GM19438 (cell line): ENCODE measurements around the gene NOP16.

ENCODE experiments used
- ATAC-seq: cut with Tn5 transposase; IDR thresholded peaks from one replicate; pipeline ENCODE4 v1.9.1; 2021; ENCODE audit warnings: low read depth; ENCODE audit not compliant: unreplicated experiment

Gene NOP16

GRCh38 chr5:176388444-176389134, at the start of gene NOP16, which contains the start of gene HIGD2A:
TSS of gene NOP16 (minus strand) at chr5:176388598. CDS start at chr5:176388539, 59 bp downstream.
TSS of gene HIGD2A (plus strand) at chr5:176388751. CDS start at chr5:176388820, 69 bp downstream.
- ATAC-seq = peak; percentile 93

GRCh38 chr5:176436656-176437055, 48.3 kb upstream of the NOP16 start:
- ATAC-seq = no peak

- no peak for ATAC-seq
Measured at GRCh38 chr5:176432707-176433106, 44.3 kb upstream of the NOP16 start.

- no peak for ATAC-seq
Measured at GRCh38 chr5:176429972-176430371, 41.6 kb upstream of the NOP16 start.

- ATAC-seq = no peak
Measured at GRCh38 chr5:176427971-176428370, 39.6 kb upstream of the NOP16 start.

- no peak for ATAC-seq
Measured at GRCh38 chr5:176426876-176427275, 38.5 kb upstream of the NOP16 start.

GRCh38 chr5:176425791-176426190, 37.4 kb upstream of the NOP16 start:
- ATAC-seq = no peak

GRCh38 chr5:176425138-176425537, 36.7 kb upstream of the NOP16 start:
- no peak for ATAC-seq

GRCh38 chr5:176424181-176424580, 35.8 kb upstream of the NOP16 start:
- ATAC-seq = no peak

- no peak for ATAC-seq
Measured at GRCh38 chr5:176420972-176421544, 32.7 kb upstream of the NOP16 start.

- no peak for ATAC-seq
Measured at GRCh38 chr5:176420086-176420485, 31.7 kb upstream of the NOP16 start.

GRCh38 chr5:176418251-176418650, 29.9 kb upstream of the NOP16 start:
- no peak for ATAC-seq

GRCh38 chr5:176416965-176417364, 28.6 kb upstream of the NOP16 start:
- no peak for ATAC-seq

- ATAC-seq = peak; percentile 82
Measured at GRCh38 chr5:176415952-176416924, 27.8 kb upstream of the NOP16 start, which contains the start of gene CLTB. TSS of gene CLTB (minus strand) at chr5:176416539. CDS start at chr5:176416363, 176 bp downstream.

GRCh38 chr5:176415240-176415951, 27.0 kb upstream of the NOP16 start:
- no peak for ATAC-seq

- ATAC-seq = no peak
Measured at GRCh38 chr5:176414704-176415103, 26.3 kb upstream of the NOP16 start.

- ATAC-seq = no peak
Measured at GRCh38 chr5:176413709-176414191, 25.4 kb upstream of the NOP16 start.

- no peak for ATAC-seq
Measured at GRCh38 chr5:176413255-176413565, 24.8 kb upstream of the NOP16 start.

- no peak for ATAC-seq
Measured at GRCh38 chr5:176412517-176413254, 24.3 kb upstream of the NOP16 start.
